DMS53 treated with DMSO at 0.1 percent for 48 hours (cell line): ENCODE results near the gene NTSR1.

Experiments used
- DNase-seq: peaks from one replicate; lab custom pipeline; 2025; ENCODE audit not compliant: unreplicated experiment; lab: John Stamatoyannopoulos, UW

NTSR1 gene

GRCh38 chr20:62723768-62724450 is 15.3 kb downstream of the NTSR1 start:
- DNase-seq = no peak

- DNase-seq = no peak
Observed at GRCh38 chr20:62724692-62725595, 16.3 kb downstream of the NTSR1 start.

GRCh38 chr20:62725596-62726268 is 17.1 kb downstream of the NTSR1 start:
- DNase-seq = no peak

DNA sequence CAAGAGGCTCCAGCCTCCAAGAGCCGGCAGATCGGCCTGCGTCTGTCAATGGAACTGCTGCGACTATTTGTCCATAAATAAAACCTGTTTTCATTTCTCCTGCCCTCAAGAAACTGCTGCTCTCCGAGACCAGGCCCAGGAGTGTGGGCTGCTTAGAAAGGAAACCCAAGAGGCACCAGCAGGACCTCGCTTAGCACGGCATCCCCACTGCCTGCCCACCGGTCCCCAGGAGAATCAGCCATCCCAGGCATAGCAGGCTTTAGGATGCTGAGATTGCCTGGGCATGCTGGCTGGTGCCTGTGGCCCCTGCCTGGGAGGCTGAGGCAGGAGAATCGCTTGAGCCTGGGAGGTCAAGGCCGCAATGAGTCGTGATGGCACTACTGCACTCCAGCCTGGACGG is 17.6 kb downstream of the NTSR1 start:
- DNase-seq = no peak

DNA sequence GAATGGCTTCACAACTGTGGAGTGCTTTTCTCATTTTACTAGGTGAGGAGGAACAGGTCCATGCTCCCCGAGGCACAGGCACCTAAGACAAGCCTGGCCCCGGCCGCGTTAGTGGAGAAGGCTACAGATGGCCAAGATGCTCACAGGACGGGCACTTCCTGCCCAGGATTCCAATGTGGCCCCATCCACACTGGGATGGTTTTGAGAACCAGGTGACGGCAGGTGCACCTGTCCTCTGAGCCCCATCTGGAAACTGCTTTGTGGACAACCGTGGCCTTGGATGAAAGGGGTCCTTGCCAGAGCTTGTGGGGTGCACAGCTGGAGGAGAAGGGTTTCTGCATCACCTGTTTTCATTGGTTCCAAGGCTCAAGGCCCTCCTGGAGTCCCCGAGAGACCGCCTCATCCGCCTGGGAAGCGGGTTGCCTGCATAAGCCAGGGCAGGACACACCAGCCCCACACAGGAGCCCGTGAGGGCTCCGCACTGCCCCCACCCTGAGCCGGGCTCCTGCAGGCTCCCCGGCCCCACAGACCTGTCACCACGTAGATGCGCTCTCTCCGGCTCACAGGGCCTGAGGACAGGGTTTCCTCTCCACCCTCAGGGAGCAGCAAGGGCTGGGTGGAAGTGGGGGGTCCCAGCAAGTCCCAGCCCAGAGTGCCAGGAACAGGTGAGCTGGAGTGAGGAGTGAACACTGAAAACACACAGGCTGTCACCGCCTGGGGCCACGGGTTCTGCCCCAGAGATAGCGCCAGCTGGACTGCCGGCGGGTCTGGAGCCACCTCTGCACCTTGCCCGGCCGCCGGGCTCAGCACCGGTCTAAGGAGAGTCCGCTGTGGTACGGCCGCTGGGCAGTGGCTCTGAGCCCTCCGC is 18.3 kb downstream of the NTSR1 start:
- no peak for DNase-seq

GRCh38 chr20:62727584-62728027 is 19.0 kb downstream of the NTSR1 start:
- DNase-seq = no peak

GRCh38 chr20:62728028-62728780 is 19.6 kb downstream of the NTSR1 start:
- DNase-seq = no peak

GRCh38 chr20:62728781-62729300 is 20.2 kb downstream of the NTSR1 start:
- no peak for DNase-seq

DNA sequence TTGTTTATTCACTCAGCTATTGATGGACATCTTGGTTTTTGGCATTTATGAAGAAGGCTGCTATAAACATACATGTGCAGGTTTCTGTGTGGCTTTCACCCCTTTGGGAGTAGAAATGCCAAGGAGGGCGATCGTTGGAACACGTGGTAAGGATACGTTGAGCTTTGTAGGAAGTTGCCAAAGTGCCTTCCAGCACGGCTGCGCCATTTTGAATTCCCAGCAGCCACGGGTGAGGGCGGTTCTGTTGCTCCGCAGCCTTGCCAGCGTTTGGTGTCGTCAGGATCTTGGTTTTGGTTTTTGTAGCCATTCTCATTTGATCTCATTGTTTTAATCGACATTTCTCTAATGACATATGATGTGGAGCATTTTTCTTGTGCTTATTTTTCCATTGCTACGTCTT is 21.8 kb downstream of the NTSR1 start:
- no peak for DNase-seq

DNA sequence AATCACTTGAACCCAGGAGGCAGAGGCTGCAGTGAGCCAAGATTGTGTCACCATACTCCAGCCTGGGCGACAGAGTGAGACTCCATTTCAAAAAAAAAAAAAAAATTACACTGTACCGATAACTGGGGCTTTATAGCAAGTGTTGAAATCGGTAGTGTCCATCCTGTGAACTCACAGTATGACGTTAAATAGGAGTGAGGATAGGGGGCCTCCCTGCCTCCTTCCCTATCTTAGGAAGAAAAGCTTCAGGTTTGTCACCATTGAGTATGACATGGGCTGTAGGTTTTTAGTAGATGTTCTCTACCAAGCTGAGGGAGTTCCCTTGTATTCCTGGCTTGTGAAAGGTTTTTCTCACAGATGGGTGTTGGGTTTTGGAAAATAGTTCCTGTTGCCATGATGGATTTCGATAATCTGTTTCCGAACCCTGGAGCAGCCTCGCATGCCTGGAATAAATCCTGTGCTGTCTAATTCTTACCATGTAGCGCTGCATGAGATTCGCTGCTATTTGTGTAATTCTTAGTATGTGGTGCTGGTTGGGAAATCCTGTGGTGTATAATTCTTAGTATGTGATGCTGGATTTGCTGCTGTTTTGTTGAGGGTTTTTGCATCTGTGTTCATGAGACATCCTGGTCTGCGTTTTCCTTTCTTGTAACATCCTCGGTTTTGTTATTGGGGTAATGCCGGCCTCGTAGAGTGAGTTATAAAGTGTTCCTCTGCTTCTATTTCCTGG is 23.6 kb downstream of the NTSR1 start:
- no peak for DNase-seq

- no peak for DNase-seq
Observed at GRCh38 chr20:62732842-62733525, 24.3 kb downstream of the NTSR1 start.

DNA sequence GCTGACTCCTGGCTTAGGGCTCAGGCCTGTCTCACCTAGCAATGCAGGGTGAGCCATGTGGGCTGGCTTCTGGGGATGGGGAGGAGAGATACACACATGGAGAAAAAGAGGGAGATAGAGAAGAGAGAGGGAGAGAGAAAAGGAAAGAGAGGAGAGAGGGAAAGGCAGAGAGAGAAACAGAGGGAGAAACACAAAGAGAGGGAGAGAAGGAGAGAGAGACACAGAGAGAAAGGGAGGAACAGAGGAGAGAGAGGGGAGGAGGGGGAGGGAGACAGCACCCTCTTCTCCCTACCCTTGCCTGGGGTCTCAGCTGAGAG is 24.8 kb downstream of the NTSR1 start:
- DNase-seq = no peak

DNA sequence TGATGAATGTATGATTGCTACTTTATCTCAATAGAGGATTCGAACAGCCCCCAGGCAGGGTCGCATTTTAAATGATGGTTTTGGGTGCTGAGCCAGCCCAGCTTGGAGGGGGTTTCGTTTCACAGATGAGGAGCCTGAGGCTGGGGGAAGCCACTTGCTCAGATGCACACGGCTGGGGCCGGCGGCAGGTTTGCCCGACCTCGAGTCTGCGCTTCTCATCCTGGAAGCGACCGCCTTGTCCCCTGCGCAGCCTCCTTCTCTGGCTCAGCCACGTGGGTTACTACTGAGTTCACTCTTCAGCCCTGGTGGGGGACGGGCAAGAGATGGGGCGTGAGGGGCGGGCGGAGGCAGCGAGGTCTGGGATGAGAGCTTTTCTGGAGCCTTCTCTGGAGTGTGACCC is 25.3 kb downstream of the NTSR1 start:
- no peak for DNase-seq

DNA sequence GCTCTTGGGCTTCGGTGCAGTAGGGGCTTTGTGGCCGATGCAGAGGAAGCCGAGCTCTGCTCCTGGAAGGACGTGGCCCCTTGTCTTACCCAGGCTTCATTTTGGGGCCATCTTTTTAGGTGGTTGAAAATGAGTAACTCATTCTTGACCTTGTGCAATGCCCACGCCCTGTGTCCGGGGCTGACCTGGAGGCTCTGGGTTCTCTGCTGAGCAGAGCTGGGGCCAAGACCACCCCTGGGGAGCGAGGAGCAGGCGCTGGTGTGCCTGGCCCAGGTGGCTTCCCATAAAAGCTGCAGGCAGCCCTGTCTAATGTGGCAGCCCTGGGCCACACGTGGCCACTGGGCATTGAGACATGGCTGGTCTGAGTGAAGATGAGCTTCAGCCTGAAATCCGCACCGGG is 25.7 kb downstream of the NTSR1 start:
- no peak for DNase-seq

DNA sequence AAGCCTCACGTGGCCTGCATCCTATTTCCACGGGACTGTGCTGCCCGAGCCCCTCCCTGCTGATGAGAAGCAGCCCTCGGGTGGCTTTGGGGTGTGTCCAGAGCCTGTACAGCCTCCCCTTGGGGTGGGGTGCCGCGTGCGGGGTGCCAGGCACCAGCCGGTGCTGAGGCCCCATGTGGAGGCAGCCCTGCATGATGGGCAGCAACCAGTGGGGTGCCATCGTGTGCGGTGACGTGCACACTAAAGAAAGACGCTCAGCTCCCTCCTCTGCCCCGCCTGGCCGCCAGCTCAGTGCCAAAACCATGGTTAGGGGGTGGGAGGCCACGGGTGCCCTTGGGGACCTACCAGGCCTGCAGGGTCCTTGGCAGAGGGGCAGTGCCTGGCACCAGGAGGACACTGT is 26.2 kb downstream of the NTSR1 start:
- no peak for DNase-seq

GRCh38 chr20:62735331-62735821 is 26.7 kb downstream of the NTSR1 start:
- no peak for DNase-seq

- DNase-seq = no peak
Observed at GRCh38 chr20:62736026-62736406, 27.4 kb downstream of the NTSR1 start.

GRCh38 chr20:62736407-62737071 is 27.9 kb downstream of the NTSR1 start:
- DNase-seq = no peak
